ENCODE results near the gene MAFG. TPM values are rescaled to one million over a fixed set of nuclear protein-coding genes. Genes with fewer than 3 reads are reported as not detected.
A peak's percentile ranks its signal among the peaks of the same experiment; 100 is the strongest.

MAFG gene
- total RNA-seq, 2 donors from 2014 or later: 16.0 to 20.4 TPM

GRCh38 chr17:81928544-81929252 is 1.2 kb upstream of the MAFG start:
- Histone ChIP-seq H3K9ac (ENCODE audit: low read depth in 2 of 2, low read length in 2 of 2) (peak overlapping the region; percentile 51 to 62), H3K9me3 (no peaks in the 10 kb centered on the region), H3K36me3 (no peaks in the 10 kb centered on the region), H3K4me3 (peak overlapping the region; percentile 36), H3K4me1 (peaks cover 21% of the 10 kb centered on the region), H3K27me3 (peaks cover 9% of the 10 kb centered on the region), H3K27ac (no peak overlapping the region)
- TF ChIP-seq CTCF (IDR thresholded peaks at IDR 0.05): no peak
- intact Hi-C loops (cut with DNase I): no loop called here
- no peak for DNase-seq

GRCh38 chr17:81927152-81927652 is 333 bp downstream of the MAFG start:
- DNase-seq: no peak
- Histone ChIP-seq H3K36me3 (no peaks in the 10 kb centered on the region), H3K4me1 (peaks cover 23% of the 10 kb centered on the region), H3K27me3 (peaks cover 9% of the 10 kb centered on the region), H3K27ac (peak overlapping the region; percentile 95), H3K9ac (ENCODE audit: low read depth in 2 of 2, low read length in 2 of 2) (peak overlapping the region; percentile 92 to 95), H3K9me3 (no peaks in the 10 kb centered on the region), H3K4me3 (peak overlapping the region; percentile 95)
- no peak for TF ChIP-seq CTCF (IDR thresholded peaks at IDR 0.05)
- intact Hi-C loops (cut with DNase I): no loop called here

- H3K9me3 ChIP-seq: no peaks in the 10 kb centered on the region
- H3K4me3 ChIP-seq: peak overlapping the region; percentile 95
- peak overlapping the region; percentile 95 for H3K27ac ChIP-seq
- DNase-seq: peak; percentile 93
- H3K4me1 ChIP-seq: peaks cover 23% of the 10 kb centered on the region
- intact Hi-C loops (cut with DNase I): no loop called here
- no peak for TF ChIP-seq CTCF (IDR thresholded peaks at IDR 0.05)
- no peaks in the 10 kb centered on the region for H3K36me3 ChIP-seq
- H3K27me3 ChIP-seq: peaks cover 9% of the 10 kb centered on the region
- peak overlapping the region; percentile 92 to 95 for H3K9ac ChIP-seq (ENCODE audit: low read depth in 2 of 2, low read length in 2 of 2)
Measured at GRCh38 chr17:81926451-81927151, 934 bp downstream of the MAFG start.

- Histone ChIP-seq H3K27ac (peak overlapping the region; percentile 95), H3K9me3 (no peaks in the 10 kb centered on the region), H3K4me3 (peak overlapping the region; percentile 95), H3K9ac (ENCODE audit: low read depth in 2 of 2, low read length in 2 of 2) (peak overlapping the region; percentile 92 to 95), H3K36me3 (no peaks in the 10 kb centered on the region), H3K4me1 (peaks cover 23% of the 10 kb centered on the region), H3K27me3 (peaks cover 9% of the 10 kb centered on the region)
- no peak for TF ChIP-seq CTCF (IDR thresholded peaks at IDR 0.05)
- intact Hi-C loops (cut with DNase I): no loop called here
- DNase-seq: no peak
Measured at GRCh38 chr17:81925860-81926450, 1.6 kb downstream of the MAFG start.
